GM12891 (cell line): ENCODE measurements around the gene NT5C.

Source experiments
- DNase-seq: peaks from one replicate; pipeline ENCODE4 v3.0.0; 2011; ENCODE audit warnings: low spot score; ENCODE audit not compliant: insufficient read length
- FAIRE-seq: peaks from 2 replicates; lab custom pipeline; 2011; peaks lifted over from hg19 to GRCh38; lab: Jason Lieb, UNC
- PAX5 ChIP-seq: IDR thresholded peaks from 2 replicates; pipeline ENCODE4 v1.6.1; 2011; ENCODE audit warnings: low read length, moderate library complexity, mild to moderate bottlenecking; ENCODE audit not compliant: insufficient read depth, severe bottlenecking
- POLR2A ChIP-seq: IDR thresholded peaks from 2 replicates; pipeline ENCODE4 v1.6.1; 2011; ENCODE audit warnings: low read depth, low read length, control low read depth
- POLR2AphosphoS5 ChIP-seq: IDR thresholded peaks from 2 replicates; pipeline ENCODE4 v1.6.1; 2011; ENCODE audit warnings: low read depth, low read length, control low read depth
- POU2F2 ChIP-seq: IDR thresholded peaks from 2 replicates; pipeline ENCODE4 v1.6.1; 2011; ENCODE audit warnings: low read depth, mild to moderate bottlenecking, control low read depth, low read length, moderate library complexity
- SPI1 ChIP-seq: IDR thresholded peaks from 2 replicates; pipeline ENCODE4 v1.6.1; 2011; ENCODE audit warnings: low read depth, low read length, control low read depth
- TAF1 ChIP-seq: IDR thresholded peaks from 2 replicates; pipeline ENCODE4 v1.6.1; 2011; ENCODE audit warnings: low read depth, low read length, control low read depth

The NT5C gene

DNA sequence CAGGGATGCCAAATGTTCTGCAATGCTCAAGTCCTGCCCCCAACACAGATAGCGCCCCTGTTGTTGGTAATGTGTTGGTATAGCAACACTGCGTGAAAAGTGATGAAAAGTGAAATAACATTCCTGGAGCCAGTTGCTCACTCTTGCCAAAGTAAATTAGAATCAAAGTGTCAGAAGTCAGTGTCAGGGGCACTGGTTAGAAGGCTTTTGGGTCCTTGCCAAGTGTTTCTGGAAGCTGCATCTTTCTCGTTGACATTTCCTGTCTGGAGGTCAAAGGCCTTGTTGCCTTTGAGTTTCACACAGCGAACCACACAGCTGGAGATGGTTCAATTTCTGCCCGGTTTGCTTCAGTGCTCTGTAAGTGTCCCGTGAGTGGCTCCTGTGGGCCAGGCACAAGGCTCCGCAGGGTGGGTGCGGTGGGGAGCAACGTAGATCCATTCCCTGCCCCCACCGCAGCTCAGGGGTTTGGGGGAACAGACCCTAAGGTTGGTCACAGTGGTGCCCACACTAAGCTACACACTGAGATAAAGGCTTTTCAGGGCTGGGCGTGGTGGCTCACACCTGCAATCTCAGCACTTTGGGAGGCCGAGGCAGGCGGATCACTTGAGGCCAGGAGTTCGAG is 47.4 kb downstream of the NT5C start:
- DNase-seq (no peak), FAIRE-seq (no peak)
- TF ChIP-seq SPI1 (no peak), POU2F2 (no peak), TAF1 (no peak), POLR2AphosphoS5 (no peak), PAX5 (no peak), POLR2A (no peak)

DNA sequence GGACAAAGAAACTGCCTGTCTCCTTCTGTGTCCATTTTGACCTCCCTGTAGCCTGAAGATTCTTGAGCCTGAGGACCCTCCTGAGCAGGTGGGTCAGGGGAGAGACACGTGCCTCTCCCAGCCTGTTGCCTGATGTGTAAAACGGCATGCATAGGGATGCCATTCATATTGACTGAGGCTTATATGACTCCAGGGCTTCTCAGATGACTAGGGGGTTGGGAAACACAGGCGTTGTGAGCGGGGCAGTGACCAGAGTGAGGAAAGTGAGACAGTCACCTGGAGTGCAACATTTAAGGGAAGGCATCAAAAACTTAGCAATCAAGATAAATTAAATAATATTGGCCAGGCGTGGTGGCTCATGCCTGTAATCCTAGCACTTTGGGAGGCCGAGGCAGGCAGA is 48.9 kb downstream of the NT5C start:
- no peak for TF ChIP-seq POLR2AphosphoS5
- no peak for TF ChIP-seq SPI1
- no peak for TF ChIP-seq TAF1
- TF ChIP-seq POU2F2: no peak
- TF ChIP-seq POLR2A: no peak
- no peak for TF ChIP-seq PAX5
- no peak for DNase-seq
- no peak for FAIRE-seq

DNA sequence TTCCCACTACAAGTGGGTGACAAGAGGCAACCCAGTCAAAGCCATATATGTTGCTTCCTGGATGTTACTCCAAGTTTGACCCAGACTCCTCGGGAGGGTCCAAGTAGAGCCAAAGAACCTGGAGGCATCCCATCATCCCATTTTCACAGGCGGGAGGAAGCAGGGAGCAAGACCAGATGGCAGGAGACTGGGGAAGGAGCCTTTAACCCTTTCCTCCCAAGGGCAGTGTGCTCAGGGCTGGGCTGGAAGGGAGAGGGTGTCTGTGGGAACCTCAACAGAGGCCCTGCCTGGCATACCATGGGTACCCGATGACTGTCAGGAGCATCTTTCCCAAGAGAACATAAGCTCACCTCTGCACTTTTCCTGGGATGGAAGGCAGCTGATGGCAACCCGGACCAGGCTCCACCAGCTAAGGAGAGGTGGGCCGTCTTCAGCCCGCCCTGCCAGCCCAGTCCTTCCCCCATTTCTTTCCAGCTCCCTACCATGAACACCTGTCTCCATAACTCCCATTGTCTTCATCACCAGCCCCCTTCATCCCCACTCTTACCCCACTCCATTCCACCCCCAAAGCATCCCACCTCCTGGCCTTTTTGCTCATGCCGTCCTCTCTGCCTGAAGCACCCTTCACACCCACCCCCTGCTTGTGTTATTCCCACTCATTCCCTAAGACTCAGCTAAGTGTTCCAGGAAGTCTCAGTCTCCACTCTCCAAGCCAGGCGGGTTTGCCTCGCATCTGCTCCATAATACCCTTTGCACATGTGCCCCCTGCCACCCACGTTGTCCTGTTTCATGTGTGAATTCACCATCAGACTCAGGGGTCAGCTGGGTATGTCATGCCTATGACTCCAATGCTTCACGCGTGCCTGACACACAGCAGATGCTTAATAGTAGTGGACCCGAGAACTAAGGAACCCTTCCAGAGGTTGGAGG is 49.7 kb downstream of the NT5C start:
- TF ChIP-seq POLR2AphosphoS5 (no peak), POU2F2 (no peak), TAF1 (no peak), PAX5 (no peak), SPI1 (no peak), POLR2A (no peak)
- DNase-seq: no peak
- no peak for FAIRE-seq
